Spleen (tissue), 11 donors: ENCODE measurements around the gene IGF2R. TPM values are rescaled to one million over a fixed set of nuclear protein-coding genes. Genes with fewer than 3 reads are reported as not detected.
A peak's percentile ranks its signal among the peaks of the same experiment; 100 is the strongest.

Source experiments
- DNase-seq: peaks from one replicate; pipeline ENCODE4 v3.0.0-alpha.2; 2020
- H3K27ac ChIP-seq, 8 donors: fragments of 200-600 bp; sonication (generic) in 7 of 8; 1 replicate in 4 of 8; 2 replicates in 4 of 8; pipeline versions ENCODE4 v1.5.0 to v1.8.0; 2016 to 2021; ENCODE audit warnings: inconsistent platforms in 4 of 8, mild to moderate bottlenecking in 4 of 8, moderate library complexity in 1 of 8
- H3K27me3 ChIP-seq, 7 donors: fragments of 200-600 bp; sonication (generic) in 6 of 7; replicated peaks in 1 of 7; 1 replicate in 4 of 7; 2 replicates in 3 of 7; pipeline versions ENCODE4 v1.5.0 to v1.8.0; 2016 to 2021; ENCODE audit warnings: inconsistent platforms in 3 of 7, mild to moderate bottlenecking in 1 of 7
- H3K36me3 ChIP-seq, 6 donors: fragments of 200-600 bp; sonication (generic) in 5 of 6; 1 replicate in 4 of 6; 2 replicates in 2 of 6; pipeline versions ENCODE4 v1.5.0 to v1.8.0; 2016 to 2021; ENCODE audit warnings: inconsistent platforms in 2 of 6
- H3K4me1 ChIP-seq, 6 donors: fragments of 200-600 bp; sonication (generic) in 5 of 6; 1 replicate in 3 of 6; 2 replicates in 3 of 6; pipeline versions ENCODE4 v1.5.0 to v1.8.0; 2016 to 2021; ENCODE audit warnings: inconsistent platforms in 3 of 6
- H3K4me3 ChIP-seq, 8 donors: fragments of 200-600 bp; sonication (generic) in 7 of 8; 1 replicate in 4 of 8; 2 replicates in 4 of 8; pipeline versions ENCODE4 v1.5.0 to v1.8.0; 2016 to 2021; ENCODE audit warnings: inconsistent platforms in 4 of 8, mild to moderate bottlenecking in 4 of 8, moderate library complexity in 2 of 8
- H3K9me3 ChIP-seq, 8 donors: fragments of 200-600 bp; sonication (generic) in 7 of 8; 1 replicate in 4 of 8; 2 replicates in 4 of 8; pipeline versions ENCODE4 v1.5.0 to v1.8.0; 2016 to 2021; ENCODE audit warnings: inconsistent platforms in 4 of 8
- CTCF ChIP-seq, 11 experiments: fragments of 200-600 bp in 7 of 11; fragments of 450-650 bp in 4 of 11; sonication (generic) in 4 of 11; IDR thresholded peaks in 8 of 11; conservative IDR thresholded peaks in 3 of 11; 1 replicate in 7 of 11; 2 replicates in 4 of 11; pipeline versions ENCODE4 v1.4.0 to v1.8.0; 2016 to 2021; ENCODE audit warnings: antibody characterized with exemption in 11 of 11, inconsistent platforms in 4 of 11, mild to moderate bottlenecking in 1 of 11
- POLR2A ChIP-seq, 3 donors: fragments of 450-650 bp; IDR thresholded peaks; one replicate each; pipeline ENCODE4 v1.5.1; 2017; ENCODE audit warnings: antibody characterized with exemption in 3 of 3, mild to moderate bottlenecking in 1 of 3
- POLR2AphosphoS5 ChIP-seq, 3 donors: sonication (generic); formaldehyde crosslinking; IDR thresholded peaks; one replicate each; pipeline ENCODE4 v1.5.1; 2017; ENCODE audit warnings: antibody characterized with exemption in 3 of 3
- WGBS, 5 donors: extraction: QIAGEN DNeasy Blood & Tissue Kit in 3 of 5; methylation state at CpG; one replicate each; pipeline versions ENCODE4 v1.1.5 to v1.1.7; 2013 to 2018; 5-methylcytosine and 5-hydroxymethylcytosine counted together
- intact Hi-C: fragments of 100-400 bp; cut with DNase I; formaldehyde crosslinking; loops from one replicate; pipeline ENCODE4 v1.15.0; 2023; ENCODE audit warnings: low total_unique reads
- polyA plus RNA-seq, 3 donors: library from polyadenylated mRNA; stranded (reverse); fragments of 200-250 nt; gene quantifications; one replicate each; pipeline ENCODE4 v1.2.1, GENCODE V29; 2013
- total RNA-seq, 7 donors: library from RNA; depleted of rRNA in 3 of 7; stranded (reverse); fragments of >200 nt in 3 of 7; fragmentation: NEBNext Ultra II Directional in 4 of 7; extraction: Animal tissue kit (Norgen Biotek cat#: 25700) in 4 of 7; gene quantifications; one replicate each; pipeline versions ENCODE4 v1.1.0 to v1.2.1, GENCODE V29; 2016 to 2021
- donor health status: healthy with polysubstance abuse.
- donor health status: DM: no; HTN: no; CAD: no; lungs with moderate emphysema.
- donor health status: DM: no; HTN: no; CAD: no.
- donor health status: Bipolar disorder and iron deficiency.
- donor health status: healthy.
- donor health status: DM: no; HTN: no; CAD: no.
- donor health status: DM: yes; HTN: yes; CAD: no.

The IGF2R gene
- total and polyA plus RNA-seq, 10 donors: 6.9 to 193 (median 159) TPM

GRCh38 chr6:160077526-160077925 is 108.6 kb downstream of the IGF2R start:
- no peak for DNase-seq
- Histone ChIP-seq H3K4me1 (no peaks in the 10 kb centered on the region), H3K27ac (no peak overlapping the region), H3K27me3 (no peaks in the 10 kb centered on the region), H3K36me3 (peaks cover 6 to 100% (median 98%) of the 10 kb centered on the region in 6 donors), H3K9me3 (no peaks in the 10 kb centered on the region), H3K4me3 (no peak overlapping the region)
- intact Hi-C loops: no loop called here
- 90 to 98% (median 94%) methylated on average over 2 of the region's 2 CpGs for WGBS, 5 donors
- TF ChIP-seq POLR2AphosphoS5 (IDR thresholded peaks at IDR 0.05): no peak
- no peak for TF ChIP-seq CTCF (IDR thresholded peaks at IDR 0.05 in 8 of 11, conservative IDR thresholded peaks at IDR 0.05 in 3 of 11)
- no peak for TF ChIP-seq POLR2A (IDR thresholded peaks at IDR 0.05)

GRCh38 chr6:160078883-160079685 is 110.2 kb downstream of the IGF2R start:
- TF ChIP-seq POLR2A (IDR thresholded peaks at IDR 0.05) (no peak), POLR2AphosphoS5 (IDR thresholded peaks at IDR 0.05) (peak in 1 of 3 donors; percentile 44), CTCF (IDR thresholded peaks at IDR 0.05 in 8 of 11, conservative IDR thresholded peaks at IDR 0.05 in 3 of 11) (no peak)
- intact Hi-C loops: no loop called here
- Histone ChIP-seq H3K4me1 (no peaks in the 10 kb centered on the region), H3K4me3 (no peak overlapping the region), H3K9me3 (no peaks in the 10 kb centered on the region), H3K27ac (no peak overlapping the region), H3K27me3 (no peaks in the 10 kb centered on the region), H3K36me3 (peaks cover 5 to 100% (median 97%) of the 10 kb centered on the region in 6 donors)
- DNase-seq: peak; percentile 53
- 94 to 98% (median 98%) methylated on average over 21 to 23 of the region's 23 CpGs for WGBS, 5 donors

- Histone ChIP-seq H3K27ac (no peak overlapping the region), H3K9me3 (no peaks in the 10 kb centered on the region), H3K36me3 (peaks cover 5 to 100% (median 98%) of the 10 kb centered on the region in 6 donors), H3K4me3 (no peak overlapping the region), H3K4me1 (no peaks in the 10 kb centered on the region), H3K27me3 (no peaks in the 10 kb centered on the region)
- intact Hi-C loops: no loop called here
- WGBS, 5 donors: 96 to 98% (median 97%) methylated on average over 12 of the region's 12 CpGs
- no peak for TF ChIP-seq CTCF (IDR thresholded peaks at IDR 0.05 in 8 of 11, conservative IDR thresholded peaks at IDR 0.05 in 3 of 11)
- peak; percentile 21 for DNase-seq
These were observed 110.8 kb downstream of the IGF2R start for GRCh38 chr6:160079686-160080043.

- H3K27ac ChIP-seq: no peak overlapping the region
- H3K27me3 ChIP-seq: no peaks in the 10 kb centered on the region
- TF ChIP-seq CTCF (IDR thresholded peaks at IDR 0.05 in 8 of 11, conservative IDR thresholded peaks at IDR 0.05 in 3 of 11): no peak
- no peak for TF ChIP-seq POLR2A (IDR thresholded peaks at IDR 0.05)
- no peak for TF ChIP-seq POLR2AphosphoS5 (IDR thresholded peaks at IDR 0.05)
- peaks cover 7 to 100% (median 98%) of the 10 kb centered on the region in 6 donors for H3K36me3 ChIP-seq
- WGBS, 5 donors: 96 to 98% (median 97%) methylated on average over 17 of the region's 17 CpGs
- no peak for DNase-seq
- no peaks in the 10 kb centered on the region for H3K9me3 ChIP-seq
- intact Hi-C loops: no loop called here
- H3K4me1 ChIP-seq: no peaks in the 10 kb centered on the region
- no peak overlapping the region for H3K4me3 ChIP-seq
These were observed 111.2 kb downstream of the IGF2R start for GRCh38 chr6:160080097-160080496.
